Stomach (tissue), 9 donors: ENCODE measurements around the gene AGBL4. TPM values are rescaled to one million over a fixed set of nuclear protein-coding genes. Genes with fewer than 3 reads are reported as not detected.

ENCODE experiments used
- DNase-seq, 2 donors: peaks; one replicate each; pipeline versions ENCODE4 v3.0.0 to v3.0.0-alpha.2; 2013 to 2019
- H3K27ac ChIP-seq, 5 donors: fragments of 200-600 bp in 4 of 5; sonication (generic) in 4 of 5; one replicate each; pipeline ENCODE4 v1.5.1; 2013 to 2019; ENCODE audit warnings: mild to moderate bottlenecking in 1 of 5, moderate library complexity in 1 of 5
- H3K27me3 ChIP-seq, 3 donors: fragments of 200-600 bp; sonication (generic); one replicate each; pipeline ENCODE4 v1.5.1; 2017 to 2019; ENCODE audit warnings: mixed run types in 1 of 3
- H3K36me3 ChIP-seq, 4 donors: fragments of 200-600 bp; sonication (generic); 1 replicate in 3 of 4; 2 replicates in 1 of 4; pipeline ENCODE4 v1.5.1; 2016 to 2019
- H3K4me1 ChIP-seq, 4 donors: fragments of 200-600 bp; sonication (generic); one replicate each; pipeline ENCODE4 v1.5.1; 2016 to 2019
- H3K4me3 ChIP-seq, 4 donors: fragments of 200-600 bp; sonication (generic) in 3 of 4; one replicate each; pipeline ENCODE4 v1.5.1; 2016 to 2019; ENCODE audit warnings: mild to moderate bottlenecking in 1 of 4
- H3K9me3 ChIP-seq, 4 donors: fragments of 200-600 bp; sonication (generic); one replicate each; pipeline ENCODE4 v1.5.1; 2016 to 2019
- EP300 ChIP-seq: sonication (generic); formaldehyde crosslinking; IDR thresholded peaks from one replicate; pipeline ENCODE4 v1.6.1; 2017; ENCODE audit warnings: antibody characterized with exemption
- POLR2A ChIP-seq, 4 donors: fragments of 450-650 bp; IDR thresholded peaks; one replicate each; pipeline ENCODE4 v1.6.1; 2016; ENCODE audit warnings: antibody characterized with exemption in 4 of 4, control low read depth in 2 of 4, mild to moderate bottlenecking in 1 of 4, moderate library complexity in 1 of 4
- POLR2AphosphoS5 ChIP-seq, 3 donors: sonication (generic); formaldehyde crosslinking; IDR thresholded peaks; one replicate each; pipeline ENCODE4 v1.6.1; 2016; ENCODE audit warnings: antibody characterized with exemption in 3 of 3
- WGBS, 5 donors: extraction: QIAGEN DNeasy Blood & Tissue Kit in 3 of 5; methylation state at CpG; one replicate each; pipeline versions ENCODE4 v1.1.5 to v1.1.7; 2013 to 2018; 5-methylcytosine and 5-hydroxymethylcytosine counted together
- intact Hi-C: fragments of 100-400 bp; cut with DNase I; formaldehyde crosslinking; loops from one replicate; pipeline ENCODE4 v1.15.1; 2023; ENCODE audit warnings: low total_unique reads
- polyA plus RNA-seq, 3 donors: library from polyadenylated mRNA; stranded (reverse); fragments of 200-250 nt; gene quantifications; one replicate each; pipeline ENCODE4 v1.2.3, GENCODE V29; 2013
- total RNA-seq, 5 donors: library from RNA; depleted of rRNA; stranded (reverse); fragments of >200 nt; gene quantifications; one replicate each; pipeline versions ENCODE4 v1.1.0 to v1.2.3, GENCODE V29; 2014 to 2016
- TF ChIP-seq, protein P1 (sequence below), 7 experiments: fragments of 450-650 bp in 4 of 7; fragments of 200-600 bp in 3 of 7; sonication (generic) in 3 of 7; IDR thresholded peaks; one replicate each; pipeline ENCODE4 v1.5.1; 2016 to 2019; ENCODE audit warnings: antibody characterized with exemption in 7 of 7, control low read depth in 2 of 7, mild to moderate bottlenecking in 1 of 7
- donor health status: healthy with polysubstance abuse.
- donor health status: Bipolar disorder and iron deficiency.
- donor health status: healthy.

Gene AGBL4
- total and polyA plus RNA-seq, 8 donors, result 0.92 TPM; not detected in 7

DNA sequence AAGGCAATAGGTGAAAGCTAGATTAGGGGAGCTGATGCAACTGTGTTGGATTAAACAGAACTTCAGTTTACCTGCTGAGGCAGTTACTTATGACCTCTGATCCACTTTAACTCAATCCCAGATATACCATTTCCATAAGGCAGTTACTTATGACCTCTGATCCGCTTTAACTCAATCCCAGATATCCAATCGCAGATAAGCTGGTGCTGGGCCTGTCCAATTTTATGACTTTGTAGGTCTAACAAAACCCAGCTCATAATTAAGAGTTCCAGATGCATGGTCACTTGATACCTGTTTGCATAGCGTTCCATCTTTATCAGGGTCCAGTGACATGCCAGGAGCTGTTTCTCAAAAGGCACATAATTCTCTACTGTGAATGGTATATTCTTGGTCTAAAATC lies 396.0 kb downstream of the AGBL4 start:
- WGBS, 5 donors, result 77 to 92% (median 80%) methylated on average over 3 of the region's 3 CpGs
- intact Hi-C loops, result no loop called here
- no peaks in the 10 kb centered on the region for H3K9me3 ChIP-seq
- no peak for DNase-seq
- H3K36me3 ChIP-seq, result no peaks in the 10 kb centered on the region
- TF ChIP-seq, protein P1, sequence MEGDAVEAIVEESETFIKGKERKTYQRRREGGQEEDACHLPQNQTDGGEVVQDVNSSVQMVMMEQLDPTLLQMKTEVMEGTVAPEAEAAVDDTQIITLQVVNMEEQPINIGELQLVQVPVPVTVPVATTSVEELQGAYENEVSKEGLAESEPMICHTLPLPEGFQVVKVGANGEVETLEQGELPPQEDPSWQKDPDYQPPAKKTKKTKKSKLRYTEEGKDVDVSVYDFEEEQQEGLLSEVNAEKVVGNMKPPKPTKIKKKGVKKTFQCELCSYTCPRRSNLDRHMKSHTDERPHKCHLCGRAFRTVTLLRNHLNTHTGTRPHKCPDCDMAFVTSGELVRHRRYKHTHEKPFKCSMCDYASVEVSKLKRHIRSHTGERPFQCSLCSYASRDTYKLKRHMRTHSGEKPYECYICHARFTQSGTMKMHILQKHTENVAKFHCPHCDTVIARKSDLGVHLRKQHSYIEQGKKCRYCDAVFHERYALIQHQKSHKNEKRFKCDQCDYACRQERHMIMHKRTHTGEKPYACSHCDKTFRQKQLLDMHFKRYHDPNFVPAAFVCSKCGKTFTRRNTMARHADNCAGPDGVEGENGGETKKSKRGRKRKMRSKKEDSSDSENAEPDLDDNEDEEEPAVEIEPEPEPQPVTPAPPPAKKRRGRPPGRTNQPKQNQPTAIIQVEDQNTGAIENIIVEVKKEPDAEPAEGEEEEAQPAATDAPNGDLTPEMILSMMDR (IDR thresholded peaks at IDR 0.05), result no peak
- TF ChIP-seq POLR2A (IDR thresholded peaks at IDR 0.05) (no peak), POLR2AphosphoS5 (IDR thresholded peaks at IDR 0.05) (no peak), EP300 (no peak)
- H3K27ac ChIP-seq, result no peak overlapping the region
- H3K4me1 ChIP-seq, result no peaks in the 10 kb centered on the region
- no peak overlapping the region for H3K4me3 ChIP-seq
- no peaks in the 10 kb centered on the region for H3K27me3 ChIP-seq

DNA sequence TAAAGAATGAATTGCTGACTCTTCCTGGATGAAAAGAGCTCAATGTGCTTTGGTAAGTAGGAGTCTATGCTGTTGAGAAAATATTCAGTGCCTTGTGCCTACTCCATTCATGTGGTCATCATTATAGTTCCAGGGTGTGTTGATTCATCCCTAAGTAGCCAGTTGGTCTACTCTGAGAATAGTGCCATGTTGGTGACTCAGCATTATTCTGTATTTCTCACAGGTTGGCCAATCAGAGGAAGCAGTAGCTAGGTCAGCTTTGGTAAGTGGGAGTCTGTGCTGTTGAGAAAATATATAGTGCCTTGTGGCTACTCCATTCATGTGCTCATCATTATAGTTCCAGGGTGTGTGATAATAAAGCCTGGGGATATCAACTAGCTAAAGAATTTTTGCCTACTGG lies 397.3 kb downstream of the AGBL4 start:
- Histone ChIP-seq H3K27ac (no peak overlapping the region), H3K4me1 (no peaks in the 10 kb centered on the region), H3K9me3 (no peaks in the 10 kb centered on the region), H3K27me3 (no peaks in the 10 kb centered on the region), H3K4me3 (no peak overlapping the region), H3K36me3 (no peaks in the 10 kb centered on the region)
- intact Hi-C loops, result no loop called here
- DNase-seq, result no peak
- TF ChIP-seq EP300 (no peak), POLR2A (IDR thresholded peaks at IDR 0.05) (no peak), POLR2AphosphoS5 (IDR thresholded peaks at IDR 0.05) (no peak)
- TF ChIP-seq, protein P1 (IDR thresholded peaks at IDR 0.05), result no peak

DNA sequence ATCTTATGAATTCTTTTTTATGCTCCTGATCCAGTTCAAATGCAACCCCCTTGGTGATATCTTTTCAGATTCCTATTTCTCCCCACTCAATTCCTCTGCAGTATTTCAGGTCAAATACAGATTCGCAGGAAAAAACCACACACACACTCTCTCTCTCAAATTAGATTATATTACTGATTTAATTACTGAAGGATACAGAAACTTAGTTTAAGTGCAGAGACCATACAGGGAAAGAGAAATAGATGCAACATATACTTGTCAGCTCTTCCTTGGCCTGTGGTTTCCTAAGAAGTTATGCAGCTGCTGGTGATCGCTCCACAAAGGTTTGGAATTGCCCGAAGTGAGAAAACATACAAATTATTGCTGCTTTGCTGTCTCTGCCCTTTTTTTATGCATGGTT lies 400.9 kb downstream of the AGBL4 start:
- 89 to 95% (median 93%) methylated on average over 3 of the region's 3 CpGs for WGBS, 5 donors
- Histone ChIP-seq H3K27me3 (no peaks in the 10 kb centered on the region), H3K9me3 (peaks cover 0 to 31% (median 8%) of the 10 kb centered on the region in 4 donors), H3K4me3 (no peak overlapping the region), H3K36me3 (no peaks in the 10 kb centered on the region), H3K4me1 (no peaks in the 10 kb centered on the region), H3K27ac (no peak overlapping the region)
- intact Hi-C loops, result no loop called here
- DNase-seq, result no peak
- TF ChIP-seq EP300, result no peak

DNA sequence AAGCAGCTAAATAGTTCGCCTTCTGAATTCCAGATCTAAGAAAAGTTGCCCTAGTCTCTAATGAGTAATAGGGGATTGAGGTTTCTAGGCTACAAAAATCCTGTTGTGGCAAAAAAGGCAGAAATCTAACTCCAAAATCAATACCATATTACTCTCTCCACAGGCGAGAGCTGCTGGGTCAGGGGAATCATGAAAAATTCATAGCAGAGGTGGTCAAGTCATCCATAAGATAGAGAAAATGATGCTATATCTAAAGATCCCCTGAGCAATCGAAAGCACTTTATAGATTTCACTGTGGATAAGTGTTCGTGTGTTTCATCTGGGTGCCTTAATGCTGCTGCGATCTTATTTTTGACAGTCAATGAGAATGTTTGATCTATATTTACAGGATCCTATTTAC lies 417.7 kb downstream of the AGBL4 start:
- Histone ChIP-seq H3K4me1 (no peaks in the 10 kb centered on the region), H3K36me3 (no peaks in the 10 kb centered on the region), H3K4me3 (no peak overlapping the region), H3K9me3 (no peaks in the 10 kb centered on the region), H3K27me3 (no peaks in the 10 kb centered on the region), H3K27ac (no peak overlapping the region)
- TF ChIP-seq EP300 (no peak), POLR2AphosphoS5 (IDR thresholded peaks at IDR 0.05) (no peak), POLR2A (IDR thresholded peaks at IDR 0.05) (no peak)
- TF ChIP-seq, protein P1 (IDR thresholded peaks at IDR 0.05), result no peak
- 70 to 90% (median 81%) methylated on average over 5 of the region's 5 CpGs for WGBS, 5 donors
- intact Hi-C loops, result no loop called here
- DNase-seq, result no peak

DNA sequence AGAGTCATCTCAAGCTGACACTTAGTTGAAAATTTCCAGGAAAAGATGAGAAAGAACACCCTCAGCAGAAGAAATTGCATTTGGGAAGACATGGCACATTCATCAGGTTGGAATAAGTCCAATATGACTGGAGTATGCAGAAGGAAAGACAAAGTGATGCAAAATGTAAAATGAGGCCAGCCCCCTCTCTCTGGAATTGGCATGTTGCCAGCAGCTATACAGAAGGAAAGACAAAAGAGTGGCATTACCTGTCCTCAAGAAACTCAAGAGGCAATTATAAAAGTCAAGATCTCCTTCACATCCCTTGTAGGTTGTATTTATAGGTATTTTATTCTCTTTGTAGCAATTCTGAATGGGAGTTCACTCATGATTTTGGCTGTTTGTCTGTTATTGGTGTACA lies 426.3 kb downstream of the AGBL4 start:
- TF ChIP-seq POLR2A (IDR thresholded peaks at IDR 0.05) (no peak), EP300 (no peak), POLR2AphosphoS5 (IDR thresholded peaks at IDR 0.05) (no peak)
- TF ChIP-seq, protein P1 (IDR thresholded peaks at IDR 0.05), result no peak
- peaks cover 0 to 14% (median 2%) of the 10 kb centered on the region in 4 donors for H3K9me3 ChIP-seq
- no peak overlapping the region for H3K4me3 ChIP-seq
- H3K27ac ChIP-seq, result no peak overlapping the region
- intact Hi-C loops, result no loop called here
- H3K36me3 ChIP-seq, result no peaks in the 10 kb centered on the region
- no peaks in the 10 kb centered on the region for H3K4me1 ChIP-seq
- H3K27me3 ChIP-seq, result no peaks in the 10 kb centered on the region
- DNase-seq, result no peak
